ENCODE data around the gene TJP1.

- TF ChIP-seq EZH2 (IDR thresholded peaks at IDR 0.05; ENCODE audit: low read depth, low read length, severe bottlenecking) (no peak), PHF8 (conservative IDR thresholded peaks at IDR 0.05; ENCODE audit: low read depth, low read length) (no peak), MAX (IDR thresholded peaks at IDR 0.05) (no peak), CTCF (IDR thresholded peaks at IDR 0.05; ENCODE audit: control extremely low read depth in 1 of 3, insufficient read depth in 1 of 3, low read depth in 1 of 3, low read length in 3 of 3) (no peak), GABPA (IDR thresholded peaks at IDR 0.05; ENCODE audit: borderline replicate concordance, insufficient read depth, low read length) (no peak)
Observed at GRCh38 chr15:29785642-29786041, 36.6 kb downstream of the TJP1 start.
